Right renal cortex interstitium (tissue), 3 donors: ENCODE data around the gene PTX4. TPM values are rescaled to one million over a fixed set of nuclear protein-coding genes. Genes with fewer than 3 reads are reported as not detected.
"Not testable (repeated sequence)": the region's sequence is repeated elsewhere in the genome, so short reads cannot be mapped to it uniquely, and the experiment has no call there.

Experiments
- DNase-seq, 3 donors: peaks; one replicate each; pipeline ENCODE4 v3.0.0-alpha.2; 2013; ENCODE audit warnings: low read depth in 3 of 3, low spot score in 2 of 3
- polyA plus RNA-seq, 3 donors: library from polyadenylated mRNA; unstranded; fragments of 120-200 nt; gene quantifications; one replicate each; pipeline ENCODE4 v1.2.1, GENCODE V29; 2013; ENCODE audit not compliant: insufficient read length in 3 of 3

PTX4 gene
- polyA plus RNA-seq, 3 donors, result not detected

- no peak for DNase-seq
These were observed 2.0 kb downstream of the PTX4 start for GRCh38 chr16:1486551-1487390.

GRCh38 chr16:1485847-1486496, 2.8 kb downstream of the PTX4 start:
- DNase-seq, result no peak

- DNase-seq, result no peak
These were observed 6.6 kb downstream of the PTX4 start for GRCh38 chr16:1481906-1482835.

GRCh38 chr16:1478937-1479336, 9.8 kb downstream of the PTX4 start:
- not testable (repeated sequence) for DNase-seq

GRCh38 chr16:1477033-1477432, 11.7 kb downstream of the PTX4 start:
- no peak for DNase-seq

GRCh38 chr16:1475552-1476114, 13.1 kb downstream of the PTX4 start:
- no peak for DNase-seq

GRCh38 chr16:1474796-1475551, 13.8 kb downstream of the PTX4 start, which contains the start of gene CLCN7:
TSS of gene CLCN7 (minus strand) at chr16:1475028. CDS start at chr16:1474974, 54 bp downstream.
- DNase-seq, result peak in 2 of 3 donors; percentile 64 to 71

- DNase-seq, result no peak
These were observed 14.5 kb downstream of the PTX4 start for GRCh38 chr16:1474082-1474795.

- no peak for DNase-seq
These were observed 15.8 kb downstream of the PTX4 start for GRCh38 chr16:1472974-1473373.

GRCh38 chr16:1471569-1472194, 17.1 kb downstream of the PTX4 start:
- DNase-seq, result no peak

GRCh38 chr16:1470481-1471251, 18.1 kb downstream of the PTX4 start:
- no peak for DNase-seq

GRCh38 chr16:1469693-1470201, 19.0 kb downstream of the PTX4 start:
- no peak for DNase-seq

GRCh38 chr16:1469141-1469540, 19.6 kb downstream of the PTX4 start:
- not testable (repeated sequence) for DNase-seq

- DNase-seq, result no peak
These were observed 20.3 kb downstream of the PTX4 start for GRCh38 chr16:1468426-1468810.

- DNase-seq, result no peak
These were observed 21.7 kb downstream of the PTX4 start for GRCh38 chr16:1466968-1467521.

- no peak for DNase-seq
These were observed 22.7 kb downstream of the PTX4 start for GRCh38 chr16:1466054-1466453.

GRCh38 chr16:1465567-1465915, 23.2 kb downstream of the PTX4 start:
- no peak for DNase-seq
